Immature natural killer cell (primary cell): ENCODE measurements around the gene OR5A1. TPM values are rescaled to one million over a fixed set of nuclear protein-coding genes. Genes with fewer than 3 reads are reported as not detected.

Experiments used
- DNase-seq, 3 donors: peaks; one replicate each; pipeline ENCODE4 v3.0.0; 2022; ENCODE audit warnings: mixed read lengths in 1 of 3
- H3K27ac Mint-ChIP-seq, 6 donors: one replicate each; pipeline ENCODE4 v1.8.0; 2020; ENCODE audit warnings: mixed read lengths in 6 of 6, mild to moderate bottlenecking in 5 of 6, inconsistent platforms in 4 of 6, moderate library complexity in 3 of 6
- H3K27me3 Mint-ChIP-seq, 3 donors: one replicate each; pipeline ENCODE4 v1.8.0; 2020 to 2021; ENCODE audit warnings: low read depth in 3 of 3, mild to moderate bottlenecking in 3 of 3, mixed read lengths in 3 of 3, moderate library complexity in 3 of 3, inconsistent platforms in 1 of 3
- H3K36me3 Mint-ChIP-seq, 3 donors: one replicate each; pipeline ENCODE4 v1.8.0; 2020; ENCODE audit warnings: mixed read lengths in 3 of 3, inconsistent platforms in 2 of 3, mild to moderate bottlenecking in 2 of 3
- H3K4me1 Mint-ChIP-seq, 2 donors: one replicate each; pipeline ENCODE4 v1.8.0; 2020; ENCODE audit warnings: inconsistent platforms in 2 of 2, mild to moderate bottlenecking in 2 of 2, mixed read lengths in 2 of 2, moderate library complexity in 1 of 2
- H3K4me3 Mint-ChIP-seq, 5 donors: one replicate each; pipeline ENCODE4 v1.8.0; 2020; ENCODE audit warnings: mild to moderate bottlenecking in 5 of 5, mixed read lengths in 5 of 5, inconsistent platforms in 3 of 5, moderate library complexity in 3 of 5
- H3K9me3 Mint-ChIP-seq, 6 donors: one replicate each; pipeline ENCODE4 v1.8.0; 2020; ENCODE audit warnings: mild to moderate bottlenecking in 6 of 6, mixed read lengths in 6 of 6, inconsistent platforms in 4 of 6, moderate library complexity in 3 of 6
- polyA plus RNA-seq, 3 donors: library from polyadenylated mRNA; unstranded; fragments of 300-500 nt; fragmentation: Illumina TruSeq; gene quantifications; one replicate each; pipeline ENCODE4 v1.2.3, GENCODE V29; 2021

Gene OR5A1
- polyA plus RNA-seq, result not detected

GRCh38 chr11:59436169-59436568, at the start of gene OR5A1:
TSS of gene OR5A1 (plus strand) at chr11:59436469. CDS start at chr11:59443169, 6,700 bp downstream.
- DNase-seq, result no peak
- Mint-ChIP-seq H3K27ac (no peak within 1 kb of the TSS), H3K4me3 (no peak within 1 kb of the TSS), H3K36me3 (no peaks in the 10 kb centered on the region), H3K27me3 (peaks cover 0 to 6% (median 3%) of the 10 kb centered on the region in 3 donors), H3K4me1 (no peaks in the 10 kb centered on the region), H3K9me3 (no peaks in the 10 kb centered on the region)

GRCh38 chr11:59394186-59394585, 42.1 kb upstream of the OR5A1 start:
- no peak overlapping the region for H3K27ac Mint-ChIP-seq
- no peaks in the 10 kb centered on the region for H3K4me1 Mint-ChIP-seq
- no peak overlapping the region for H3K4me3 Mint-ChIP-seq
- no peak for DNase-seq
- H3K27me3 Mint-ChIP-seq, result peaks cover 2 to 4% (median 3%) of the 10 kb centered on the region in 3 donors
- peaks cover 0 to 3% (median 0%) of the 10 kb centered on the region in 6 donors for H3K9me3 Mint-ChIP-seq
- H3K36me3 Mint-ChIP-seq, result no peaks in the 10 kb centered on the region

- no peak for DNase-seq
- Mint-ChIP-seq H3K9me3 (peaks cover 0 to 17% (median 3%) of the 10 kb centered on the region in 6 donors), H3K27me3 (peaks cover 2 to 5% (median 2%) of the 10 kb centered on the region in 3 donors), H3K27ac (no peak overlapping the region), H3K36me3 (no peaks in the 10 kb centered on the region), H3K4me1 (no peaks in the 10 kb centered on the region), H3K4me3 (no peak overlapping the region)
Observed at GRCh38 chr11:59400461-59401261, 35.6 kb upstream of the OR5A1 start.

- DNase-seq, result no peak
- no peak overlapping the region for H3K27ac Mint-ChIP-seq
- H3K27me3 Mint-ChIP-seq, result peaks cover 0 to 5% (median 2%) of the 10 kb centered on the region in 3 donors
- no peaks in the 10 kb centered on the region for H3K36me3 Mint-ChIP-seq
- H3K4me1 Mint-ChIP-seq, result no peaks in the 10 kb centered on the region
- no peak overlapping the region for H3K4me3 Mint-ChIP-seq
- H3K9me3 Mint-ChIP-seq, result peaks cover 0 to 17% (median 5%) of the 10 kb centered on the region in 6 donors
Observed at GRCh38 chr11:59401262-59401552, 35.1 kb upstream of the OR5A1 start.

DNA sequence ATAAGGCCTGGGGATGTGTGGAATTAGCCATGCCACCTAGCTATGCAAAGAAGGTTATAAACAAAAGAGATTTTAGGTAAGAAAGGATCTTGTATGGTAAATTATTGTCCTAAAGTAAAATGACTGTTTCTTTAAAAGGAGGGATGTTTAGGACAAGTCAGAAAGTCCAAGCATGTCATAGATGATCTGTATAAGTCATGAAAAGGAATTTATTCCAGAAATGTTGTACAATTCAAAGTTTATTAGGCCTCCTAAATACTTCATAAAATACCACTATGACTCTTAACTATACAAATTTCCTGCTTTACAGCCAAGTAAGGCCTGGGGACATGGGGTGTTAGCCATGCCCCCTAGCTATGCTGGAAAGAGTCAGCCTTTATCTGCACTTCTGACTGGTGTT, 32.7 kb upstream of the OR5A1 start:
- no peaks in the 10 kb centered on the region for H3K4me1 Mint-ChIP-seq
- H3K36me3 Mint-ChIP-seq, result no peaks in the 10 kb centered on the region
- H3K27ac Mint-ChIP-seq, result no peak overlapping the region
- peaks cover 0 to 17% (median 5%) of the 10 kb centered on the region in 6 donors for H3K9me3 Mint-ChIP-seq
- peaks cover 0 to 5% (median 0%) of the 10 kb centered on the region in 3 donors for H3K27me3 Mint-ChIP-seq
- DNase-seq, result no peak
- no peak overlapping the region for H3K4me3 Mint-ChIP-seq

GRCh38 chr11:59413646-59414045, 22.6 kb upstream of the OR5A1 start:
- H3K9me3 Mint-ChIP-seq, result peaks cover 0 to 17% (median 3%) of the 10 kb centered on the region in 6 donors
- H3K27ac Mint-ChIP-seq, result no peak overlapping the region
- H3K27me3 Mint-ChIP-seq, result peaks cover 2 to 11% (median 4%) of the 10 kb centered on the region in 3 donors
- DNase-seq, result no peak
- H3K4me1 Mint-ChIP-seq, result peaks cover 2 to 16% of the 10 kb centered on the region in 2 donors
- no peaks in the 10 kb centered on the region for H3K36me3 Mint-ChIP-seq
- no peak overlapping the region for H3K4me3 Mint-ChIP-seq

DNA sequence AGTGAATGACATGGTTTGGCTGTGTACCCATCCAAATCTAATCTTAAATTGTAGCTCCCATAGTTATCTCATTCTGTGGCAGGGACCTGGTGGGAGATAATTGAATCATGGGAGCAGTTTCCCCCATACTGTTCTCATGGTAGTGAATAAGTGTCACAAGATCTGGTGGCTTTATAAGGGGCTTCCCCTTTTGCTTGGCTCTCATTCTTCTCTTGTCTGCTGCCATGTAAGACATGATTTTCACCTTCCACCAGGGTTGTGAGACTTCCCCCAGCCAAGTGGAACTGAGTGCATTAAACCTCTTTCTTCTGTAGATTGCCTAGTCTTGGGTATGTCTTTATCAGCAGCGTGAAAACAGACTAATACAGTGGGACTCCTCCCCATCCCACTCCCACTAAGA, 21.2 kb upstream of the OR5A1 start:
- no peak overlapping the region for H3K27ac Mint-ChIP-seq

DNA sequence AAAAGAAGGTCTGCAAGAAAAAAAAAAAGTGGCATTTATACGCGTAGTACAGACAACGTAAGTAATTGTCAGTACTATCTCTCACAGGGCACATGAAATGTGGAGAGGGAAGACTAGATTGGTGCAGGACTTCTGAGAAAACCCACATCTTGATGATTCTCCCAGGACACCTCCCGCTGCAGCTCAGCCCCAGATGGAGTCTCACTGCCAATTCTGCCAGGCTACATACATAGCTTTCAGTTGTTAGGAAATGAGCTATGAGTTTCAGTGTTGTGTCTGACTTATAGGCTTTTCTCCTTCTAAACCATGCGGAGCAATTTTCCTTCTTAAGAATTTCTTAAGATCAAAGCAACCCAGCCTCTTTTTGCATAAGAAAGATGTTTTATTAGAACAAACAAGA, 19.7 kb upstream of the OR5A1 start:
- no peak for DNase-seq
- Mint-ChIP-seq H3K27ac (no peak overlapping the region), H3K27me3 (peaks cover 2 to 10% (median 8%) of the 10 kb centered on the region in 3 donors), H3K4me3 (no peak overlapping the region), H3K36me3 (no peaks in the 10 kb centered on the region), H3K9me3 (peaks cover 0 to 2% (median 0%) of the 10 kb centered on the region in 6 donors), H3K4me1 (peaks cover 2 to 16% of the 10 kb centered on the region in 2 donors)

More for the DNA sequence above, 21.2 kb upstream of the OR5A1 start:
- no peaks in the 10 kb centered on the region for H3K36me3 Mint-ChIP-seq
- H3K4me1 Mint-ChIP-seq, result peaks cover 2 to 16% of the 10 kb centered on the region in 2 donors
- no peak overlapping the region for H3K4me3 Mint-ChIP-seq
- DNase-seq, result no peak
- peaks cover 0 to 11% (median 1%) of the 10 kb centered on the region in 6 donors for H3K9me3 Mint-ChIP-seq
- peaks cover 2 to 11% (median 6%) of the 10 kb centered on the region in 3 donors for H3K27me3 Mint-ChIP-seq

- H3K27me3 Mint-ChIP-seq, result peaks cover 2 to 10% (median 8%) of the 10 kb centered on the region in 3 donors
- H3K4me1 Mint-ChIP-seq, result peaks cover 2 to 16% of the 10 kb centered on the region in 2 donors
- H3K36me3 Mint-ChIP-seq, result no peaks in the 10 kb centered on the region
- no peak for DNase-seq
- H3K27ac Mint-ChIP-seq, result no peak overlapping the region
- peaks cover 0 to 2% (median 0%) of the 10 kb centered on the region in 6 donors for H3K9me3 Mint-ChIP-seq
- H3K4me3 Mint-ChIP-seq, result no peak overlapping the region
Observed at GRCh38 chr11:59417023-59417422, 19.2 kb upstream of the OR5A1 start.

DNA sequence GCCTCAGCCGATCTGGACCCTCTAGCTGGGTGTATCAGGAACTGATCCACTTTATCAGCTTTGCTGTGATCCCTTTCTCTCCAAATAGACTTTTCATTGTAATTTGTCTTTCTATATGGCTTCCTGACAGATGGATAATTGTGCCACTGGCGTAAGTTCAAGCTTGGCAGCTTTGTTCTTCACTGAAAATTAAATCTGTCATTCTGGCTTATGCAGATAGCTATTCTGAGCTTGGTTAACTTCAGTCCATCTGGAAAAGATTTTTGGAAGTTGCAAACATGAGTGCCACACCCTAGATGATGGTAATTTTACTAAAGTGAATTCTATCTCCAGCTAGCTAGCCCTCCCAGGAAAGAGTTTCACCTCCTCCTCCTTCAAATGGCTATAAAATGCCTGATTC, 18.1 kb upstream of the OR5A1 start:
- no peak overlapping the region for H3K27ac Mint-ChIP-seq
- peaks cover 2 to 9% (median 6%) of the 10 kb centered on the region in 3 donors for H3K27me3 Mint-ChIP-seq
- peaks cover 2 to 16% of the 10 kb centered on the region in 2 donors for H3K4me1 Mint-ChIP-seq
- H3K4me3 Mint-ChIP-seq, result no peak overlapping the region
- H3K9me3 Mint-ChIP-seq, result peaks cover 0 to 2% (median 0%) of the 10 kb centered on the region in 6 donors
- no peaks in the 10 kb centered on the region for H3K36me3 Mint-ChIP-seq
- DNase-seq, result no peak

DNA sequence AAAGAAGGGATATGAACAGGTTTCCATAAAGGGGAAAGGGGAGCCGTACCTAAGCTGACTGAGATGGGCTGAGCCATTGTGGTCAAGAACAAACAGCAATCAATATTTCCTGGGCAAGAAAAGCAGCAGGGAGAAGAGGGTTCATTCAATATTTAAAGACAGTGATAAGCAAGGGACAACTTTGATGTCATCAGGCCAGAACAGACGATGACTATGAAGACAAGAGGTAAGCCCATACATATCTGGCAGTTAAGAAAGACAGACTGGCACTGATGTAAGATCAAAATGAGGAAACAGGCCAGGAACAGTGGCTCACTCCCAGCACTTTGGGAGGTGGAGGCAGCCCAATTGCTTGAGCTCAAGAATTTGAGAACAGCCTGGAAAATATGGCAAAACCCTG, 12.4 kb upstream of the OR5A1 start:
- H3K27ac Mint-ChIP-seq, result no peak overlapping the region
- H3K4me1 Mint-ChIP-seq, result no peaks in the 10 kb centered on the region
- H3K4me3 Mint-ChIP-seq, result no peak overlapping the region
- H3K27me3 Mint-ChIP-seq, result peaks cover 0 to 3% (median 3%) of the 10 kb centered on the region in 3 donors
- no peaks in the 10 kb centered on the region for H3K36me3 Mint-ChIP-seq
- no peak for DNase-seq
- no peaks in the 10 kb centered on the region for H3K9me3 Mint-ChIP-seq

DNA sequence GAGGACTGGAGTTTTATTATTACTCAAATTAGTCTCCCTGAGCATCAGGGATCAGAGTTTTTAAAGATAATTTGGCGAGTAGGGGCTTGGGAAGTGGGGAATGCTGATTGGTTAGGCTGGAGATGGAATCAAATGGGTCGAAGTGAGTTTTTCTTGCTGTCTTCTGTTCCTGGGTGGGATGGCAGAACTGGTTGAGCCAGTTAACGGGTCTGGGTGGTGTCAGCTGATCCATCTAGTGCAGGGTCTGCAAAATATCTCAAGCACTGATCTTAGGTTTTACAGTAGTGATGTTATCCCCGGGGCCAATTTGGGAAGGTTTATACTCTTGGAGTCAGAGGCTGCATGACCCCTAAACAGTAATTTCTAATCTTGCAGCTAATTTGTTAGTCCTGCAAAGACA, 11.1 kb upstream of the OR5A1 start:
- peaks cover 0 to 3% (median 2%) of the 10 kb centered on the region in 3 donors for H3K27me3 Mint-ChIP-seq

GRCh38 chr11:59426361-59427067, 9.8 kb upstream of the OR5A1 start, which contains the start of gene OR5A2:
TSS of gene OR5A2 (minus strand) at chr11:59426413. CDS start at chr11:59422953, 3,460 bp downstream.
- H3K27ac Mint-ChIP-seq, result no peak within 1 kb of the TSS
- no peaks in the 10 kb centered on the region for H3K4me1 Mint-ChIP-seq
- H3K9me3 Mint-ChIP-seq, result no peaks in the 10 kb centered on the region

More for the DNA sequence above, 11.1 kb upstream of the OR5A1 start:
- Mint-ChIP-seq H3K4me1 (no peaks in the 10 kb centered on the region), H3K27ac (no peak overlapping the region), H3K9me3 (no peaks in the 10 kb centered on the region), H3K36me3 (no peaks in the 10 kb centered on the region), H3K4me3 (no peak overlapping the region)
- no peak for DNase-seq

DNA sequence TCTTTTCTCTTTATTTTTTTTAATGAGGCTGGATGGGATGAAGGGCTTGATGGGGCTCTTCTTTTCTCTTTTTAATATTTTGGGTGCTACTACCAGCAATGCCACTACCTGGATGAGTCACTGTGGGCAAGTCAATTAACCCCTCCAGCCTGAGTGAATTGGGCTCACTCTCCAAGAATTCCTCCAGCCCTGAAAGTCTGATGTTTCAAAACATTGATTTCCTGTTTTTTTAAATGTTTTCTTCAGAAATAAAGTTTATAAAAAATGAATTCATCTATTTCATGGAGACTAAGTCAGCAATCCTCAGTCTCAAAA, 9.2 kb upstream of the OR5A1 start:
- no peak for DNase-seq
- Mint-ChIP-seq H3K4me3 (no peak overlapping the region), H3K4me1 (no peaks in the 10 kb centered on the region), H3K27me3 (peaks cover 0 to 3% (median 0%) of the 10 kb centered on the region in 3 donors), H3K36me3 (no peaks in the 10 kb centered on the region), H3K27ac (no peak overlapping the region), H3K9me3 (no peaks in the 10 kb centered on the region)

More at GRCh38 chr11:59426361-59427067, 9.8 kb upstream of the OR5A1 start, which contains the start of gene OR5A2:
- no peak for DNase-seq
- peaks cover 0 to 3% (median 0%) of the 10 kb centered on the region in 3 donors for H3K27me3 Mint-ChIP-seq
- no peak within 1 kb of the TSS for H3K4me3 Mint-ChIP-seq
- no peaks in the 10 kb centered on the region for H3K36me3 Mint-ChIP-seq
